ENCODE results near the gene DTYMK. TPM values are rescaled to one million over a fixed set of nuclear protein-coding genes. Genes with fewer than 3 reads are reported as not detected.

DTYMK gene
- total and polyA plus RNA-seq, 2 of the 8 experiments (the other 6 are each of a cell fraction or from before 2014, with no cell fraction given): 58.3 to 69.9 TPM

- TF ChIP-seq ATF3 (IDR thresholded peaks at IDR 0.05; ENCODE audit: insufficient read depth, low read depth, low read length) (no peak), SIN3A (conservative IDR thresholded peaks at IDR 0.05 in 1 of 2, IDR thresholded peaks at IDR 0.05 in 1 of 2; ENCODE audit: low read depth in 1 of 2, low read length in 2 of 2) (peak in 1 of 2 experiments; percentile 79; a peak in 2 of 4 replicates), BACH1 (IDR thresholded peaks at IDR 0.05; ENCODE audit: low read length) (peak; percentile 28; the same call in 1 of the 2 replicates), CHD1 (IDR thresholded peaks at IDR 0.05; ENCODE audit: low read depth, low read length) (no peak), HDAC6 (IDR thresholded peaks at IDR 0.05; ENCODE audit: low read depth, low read length) (no peak), RNF2 (IDR thresholded peaks at IDR 0.05; ENCODE audit: borderline replicate concordance, low read depth, low read length, missing control alignments, poor library complexity, severe bottlenecking) (no peak), TAF1 (IDR thresholded peaks at IDR 0.05; ENCODE audit: low read depth, low read length) (peak; percentile 85), SIX5 (IDR thresholded peaks at IDR 0.05; ENCODE audit: low read depth, low read length) (no peak), CHD7 (IDR thresholded peaks at IDR 0.05; ENCODE audit: insufficient replicate concordance, low read length) (no peak)
Measured at GRCh38 chr2:241701399-241702154, 15.0 kb upstream of the DTYMK start, which contains the start of gene ING5 (continued).
